Lung (tissue), 12 donors: ENCODE data around the gene POLE4. TPM values are rescaled to one million over a fixed set of nuclear protein-coding genes. Genes with fewer than 3 reads are reported as not detected.
A peak's percentile ranks its signal among the peaks of the same experiment; 100 is the strongest.

ENCODE experiments used
- ATAC-seq: fragments of 200-7000 bp; cut with Tn5 transposase; one replicate; pipeline ENCODE4 v1.9.1; 2020; ENCODE audit warnings: moderate number of reproducible peaks; ENCODE audit not compliant: insufficient read depth, low FRiP score
- DNase-seq, 3 donors: peaks; one replicate each; pipeline ENCODE4 v3.0.0-alpha.2; 2013 to 2017
- H3K27ac ChIP-seq, 2 donors: one replicate each; pipeline ENCODE4 v1.5.1; 2013; ENCODE audit warnings: mild to moderate bottlenecking in 2 of 2, moderate library complexity in 2 of 2, control low read depth in 1 of 2, inconsistent platforms in 1 of 2, low read depth in 1 of 2, low read length in 1 of 2
- H3K27me3 ChIP-seq, 3 donors: one replicate each; pipeline ENCODE4 v1.5.1; 2013; ENCODE audit warnings: low read length in 2 of 3; ENCODE audit not compliant: control insufficient read depth in 3 of 3, insufficient read depth in 3 of 3
- H3K36me3 ChIP-seq, 4 donors: one replicate each; pipeline ENCODE4 v1.5.1; 2013; ENCODE audit warnings: low read length in 4 of 4, mild to moderate bottlenecking in 1 of 4, moderate library complexity in 1 of 4; ENCODE audit not compliant: control insufficient read depth in 4 of 4, insufficient read depth in 4 of 4
- H3K4me1 ChIP-seq, 5 donors: one replicate each; pipeline ENCODE4 v1.5.1; 2013; ENCODE audit warnings: low read length in 5 of 5, mild to moderate bottlenecking in 2 of 5, moderate library complexity in 1 of 5; ENCODE audit not compliant: control insufficient read depth in 5 of 5, insufficient read depth in 5 of 5
- H3K4me3 ChIP-seq: one replicate; pipeline ENCODE4 v1.5.1; 2013; ENCODE audit warnings: mild to moderate bottlenecking, control low read depth, moderate library complexity
- H3K9ac ChIP-seq, 2 donors: one replicate each; pipeline ENCODE4 v1.5.1; 2013; ENCODE audit warnings: low read length in 2 of 2, control low read depth in 1 of 2; ENCODE audit not compliant: insufficient read depth in 1 of 2
- H3K9me3 ChIP-seq, 4 donors: one replicate each; pipeline ENCODE4 v1.5.1; 2013; ENCODE audit warnings: low read length in 3 of 4, mild to moderate bottlenecking in 1 of 4, moderate library complexity in 1 of 4; ENCODE audit not compliant: control insufficient read depth in 4 of 4, insufficient read depth in 3 of 4
- WGBS, 2 donors: extraction: QIAGEN DNeasy Blood & Tissue Kit; methylation state at CpG; one replicate each; pipeline ENCODE4 v1.1.7; 2013; 5-methylcytosine and 5-hydroxymethylcytosine counted together
- polyA plus RNA-seq, 2 donors: library from polyadenylated mRNA; stranded (reverse); fragments of 200-250 nt; gene quantifications; one replicate each; pipeline ENCODE4 v1.2.1, GENCODE V29; 2013
- total RNA-seq, 2 donors: library from RNA; depleted of rRNA in 1 of 2; stranded (reverse); fragments of >200 nt in 1 of 2; gene quantifications; one replicate each; pipeline ENCODE4 v1.2.1, GENCODE V29; 2014 to 2021
- TF ChIP-seq, protein P1 (sequence below): IDR thresholded peaks from 2 replicates; pipeline ENCODE4 v1.5.1; 2012; ENCODE audit warnings: mild to moderate bottlenecking; ENCODE audit errors: control extremely low read depth, extremely low read depth
- donor health status: control.
- donor health status: control.
- donor health status: Bipolar disorder and iron deficiency.
- donor health status: healthy.
- donor health status: DM: yes; HTN: yes; CAD: no.

The POLE4 gene
- total and polyA plus RNA-seq, 4 donors = 18.7 to 87.9 (median 57.6) TPM

DNA sequence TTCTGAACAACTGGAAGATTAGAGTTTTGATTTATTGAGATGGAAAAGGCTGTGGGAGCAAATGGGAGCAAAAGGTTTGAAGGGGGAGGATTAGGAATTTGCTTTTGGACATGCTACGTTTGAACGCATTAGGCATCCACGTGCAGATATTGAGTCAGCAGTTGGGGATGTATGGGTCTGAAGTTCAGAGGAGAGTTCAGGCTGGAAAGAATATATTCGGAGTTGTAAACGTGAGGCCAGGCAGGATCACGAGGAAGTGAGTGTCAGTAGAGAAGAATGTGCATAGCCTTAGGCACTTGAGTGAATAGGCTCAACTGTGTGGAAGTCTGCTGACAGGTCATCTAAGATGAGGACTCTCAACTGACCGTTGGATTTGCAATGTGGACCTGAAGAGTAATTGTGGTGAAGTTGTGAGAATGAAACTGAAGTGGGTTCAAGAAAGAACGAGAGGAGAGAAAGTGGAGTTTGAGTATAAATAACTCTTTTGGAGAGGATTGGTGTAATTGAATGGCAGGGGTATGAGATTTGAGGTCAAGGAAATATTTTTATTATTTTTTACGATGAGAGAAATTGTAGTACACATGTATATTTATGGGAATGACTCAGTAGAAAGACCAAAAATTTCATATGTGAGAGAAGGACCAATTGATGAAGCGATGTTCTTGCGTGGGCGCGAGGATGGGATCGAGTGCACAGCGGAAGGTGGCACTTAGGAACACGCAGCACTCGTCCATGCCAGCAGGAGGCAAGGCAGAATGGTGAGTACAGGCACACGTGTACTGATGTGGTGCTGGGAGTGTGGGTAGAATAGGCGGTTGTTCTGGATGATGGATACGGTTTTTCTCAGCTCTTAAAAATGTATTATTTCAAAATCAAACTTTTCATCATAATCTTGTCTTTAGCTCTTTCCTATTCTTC, 40.5 kb upstream of the POLE4 start:
- WGBS, 2 donors = 66 to 81% methylated on average over 20 of the region's 20 CpGs
- DNase-seq = peak in 1 of 3 donors; percentile 8
- Histone ChIP-seq H3K4me3 (no peak overlapping the region), H3K9me3 (peaks cover 0 to 5% (median 0%) of the 10 kb centered on the region in 4 donors), H3K27ac (no peak overlapping the region), H3K36me3 (no peaks in the 10 kb centered on the region), H3K9ac (no peak overlapping the region), H3K4me1 (peaks cover 0 to 5% (median 0%) of the 10 kb centered on the region in 5 donors), H3K27me3 (peaks cover 0 to 2% (median 0%) of the 10 kb centered on the region in 3 donors)
- TF ChIP-seq, protein P1, sequence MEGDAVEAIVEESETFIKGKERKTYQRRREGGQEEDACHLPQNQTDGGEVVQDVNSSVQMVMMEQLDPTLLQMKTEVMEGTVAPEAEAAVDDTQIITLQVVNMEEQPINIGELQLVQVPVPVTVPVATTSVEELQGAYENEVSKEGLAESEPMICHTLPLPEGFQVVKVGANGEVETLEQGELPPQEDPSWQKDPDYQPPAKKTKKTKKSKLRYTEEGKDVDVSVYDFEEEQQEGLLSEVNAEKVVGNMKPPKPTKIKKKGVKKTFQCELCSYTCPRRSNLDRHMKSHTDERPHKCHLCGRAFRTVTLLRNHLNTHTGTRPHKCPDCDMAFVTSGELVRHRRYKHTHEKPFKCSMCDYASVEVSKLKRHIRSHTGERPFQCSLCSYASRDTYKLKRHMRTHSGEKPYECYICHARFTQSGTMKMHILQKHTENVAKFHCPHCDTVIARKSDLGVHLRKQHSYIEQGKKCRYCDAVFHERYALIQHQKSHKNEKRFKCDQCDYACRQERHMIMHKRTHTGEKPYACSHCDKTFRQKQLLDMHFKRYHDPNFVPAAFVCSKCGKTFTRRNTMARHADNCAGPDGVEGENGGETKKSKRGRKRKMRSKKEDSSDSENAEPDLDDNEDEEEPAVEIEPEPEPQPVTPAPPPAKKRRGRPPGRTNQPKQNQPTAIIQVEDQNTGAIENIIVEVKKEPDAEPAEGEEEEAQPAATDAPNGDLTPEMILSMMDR = no peak
- no peak for ATAC-seq

DNA sequence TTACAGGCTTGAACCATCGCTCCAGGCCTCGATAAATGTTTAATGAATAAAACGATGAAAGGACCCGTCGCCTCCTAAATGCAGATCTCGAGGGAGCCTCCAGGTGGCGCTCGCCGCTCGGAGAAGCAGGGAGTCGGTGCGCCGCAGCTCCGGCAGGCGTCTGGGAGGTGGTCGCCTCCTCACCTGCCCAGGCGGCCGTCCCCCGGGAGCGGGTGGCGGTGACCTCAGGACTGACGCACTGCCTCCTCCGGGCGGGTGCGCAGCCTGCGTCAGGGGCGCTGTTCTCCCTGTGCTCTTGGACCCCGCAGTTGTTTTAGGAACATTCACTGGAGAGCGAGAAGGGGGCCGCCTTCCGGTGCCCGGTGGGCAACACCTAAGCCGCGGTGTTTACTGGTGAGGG, 38.6 kb upstream of the POLE4 start:
- no peak overlapping the region for H3K27ac ChIP-seq
- H3K27me3 ChIP-seq = peaks cover 0 to 2% (median 0%) of the 10 kb centered on the region in 3 donors
- peak; percentile 51 to 75 (median 60) for DNase-seq
- peaks cover 0 to 5% (median 0%) of the 10 kb centered on the region in 5 donors for H3K4me1 ChIP-seq
- no peak overlapping the region for H3K9ac ChIP-seq
- H3K4me3 ChIP-seq = peak overlapping the region; percentile 6
- no peaks in the 10 kb centered on the region for H3K36me3 ChIP-seq
- WGBS, 2 donors = 2 to 4% methylated on average over 34 of the region's 34 CpGs
- peaks cover 0 to 5% (median 0%) of the 10 kb centered on the region in 4 donors for H3K9me3 ChIP-seq
- ATAC-seq = peak; percentile 70
- TF ChIP-seq, protein P1 = peak; percentile 67

DNA sequence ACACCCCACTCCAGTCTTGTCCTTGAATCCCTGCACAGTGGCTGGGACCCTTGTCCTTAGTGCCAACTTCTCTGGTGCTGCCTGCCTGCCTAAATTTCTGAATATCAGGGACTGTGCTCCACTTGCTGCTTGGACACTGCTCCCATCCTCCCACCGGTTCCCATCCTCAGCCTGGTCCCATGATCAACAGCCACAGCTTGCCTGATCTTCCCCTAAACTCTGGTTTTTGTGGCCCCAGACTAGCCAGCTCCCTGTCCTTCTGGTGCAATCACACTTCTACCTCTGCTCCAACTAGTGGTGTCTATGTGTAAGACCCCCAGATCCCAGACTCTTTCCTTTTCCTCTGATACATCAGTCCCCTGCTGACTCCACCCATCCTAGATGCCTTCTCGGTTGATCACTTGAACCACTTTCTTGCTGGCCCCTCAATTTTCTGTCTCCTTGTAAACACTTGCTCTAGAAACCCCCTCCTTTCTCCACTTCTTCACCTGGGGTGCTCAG, 37.2 kb upstream of the POLE4 start:
- peaks cover 0 to 2% (median 0%) of the 10 kb centered on the region in 3 donors for H3K27me3 ChIP-seq
- peaks cover 0 to 7% (median 0%) of the 10 kb centered on the region in 5 donors for H3K4me1 ChIP-seq
- ATAC-seq (no peak), DNase-seq (no peak)
- no peaks in the 10 kb centered on the region for H3K36me3 ChIP-seq
- TF ChIP-seq, protein P1 = no peak
- WGBS, 2 donors = 86% methylated on average over 2 of the region's 2 CpGs
- H3K27ac ChIP-seq = no peak overlapping the region
- peaks cover 0 to 5% (median 0%) of the 10 kb centered on the region in 4 donors for H3K9me3 ChIP-seq
- no peak overlapping the region for H3K4me3 ChIP-seq
- no peak overlapping the region for H3K9ac ChIP-seq
